HT-29 (cell line): Measurements from ENCODE around the gene SMIM28. TPM values are rescaled to one million over a fixed set of nuclear protein-coding genes. Genes with fewer than 3 reads are reported as not detected.

Experiments used
- DNase-seq: peaks from one replicate; pipeline ENCODE4 v3.0.0-alpha.2; 2015; ENCODE audit warnings: low spot score
- total RNA-seq: library from RNA; depleted of rRNA; stranded (reverse); fragments of >200 nt; shearing (Covaris generic); gene quantifications from 2 replicates; pipeline ENCODE4 v1.2.3, GENCODE V29; 2014

The SMIM28 gene
- total RNA-seq, 1 experiment from 2014 or later, result not detected

GRCh38 chr6:138372711-138373463 lies 4.8 kb upstream of the SMIM28 start:
- DNase-seq, result peak; percentile 38

GRCh38 chr6:138374230-138374629 lies 3.5 kb upstream of the SMIM28 start:
- DNase-seq, result no peak

DNA sequence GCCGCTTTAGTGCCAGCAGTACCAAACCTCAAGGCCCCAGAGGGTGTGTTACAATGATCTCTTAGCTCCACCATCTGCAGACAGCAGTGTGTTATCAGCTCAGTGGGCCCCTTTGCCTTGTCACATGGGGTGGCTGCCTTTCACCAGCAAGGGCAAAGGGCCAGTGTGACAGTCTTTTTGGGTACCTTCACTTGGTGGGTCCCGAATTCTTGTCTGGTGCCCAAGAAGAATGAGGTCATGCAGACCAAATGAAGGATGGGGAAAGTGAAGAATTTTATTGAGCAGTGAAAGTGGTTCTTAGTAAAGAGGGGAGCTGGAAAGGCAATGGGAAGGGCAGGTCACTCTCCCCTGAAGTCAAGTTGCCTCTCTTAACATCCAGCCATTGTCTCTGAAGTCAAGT lies 2.9 kb upstream of the SMIM28 start:
- DNase-seq, result no peak

- no peak for DNase-seq
Measured at GRCh38 chr6:138377042-138377441, 663 bp upstream of the SMIM28 start.

DNA sequence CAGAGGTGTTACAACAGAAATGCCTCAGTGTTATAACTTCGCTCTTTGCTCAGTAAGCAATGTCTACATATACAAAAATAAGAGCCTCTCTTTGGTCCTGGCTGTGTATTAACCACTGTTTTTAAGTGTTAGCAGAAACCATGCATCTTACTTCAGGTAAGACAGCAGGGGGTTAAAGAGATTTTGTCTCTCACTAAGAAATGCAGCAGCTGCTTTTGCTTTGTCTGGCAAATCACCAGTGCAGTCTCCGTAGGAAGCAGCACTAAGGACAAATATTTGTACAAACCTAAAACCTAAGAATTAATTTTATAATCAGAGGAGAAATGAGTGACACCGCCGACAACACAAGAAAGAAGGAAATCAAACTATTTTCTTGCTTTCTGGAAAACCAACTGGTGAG lies 758 bp downstream of the SMIM28 start:
- no peak for DNase-seq

GRCh38 chr6:138382498-138383265 lies 5.0 kb downstream of the SMIM28 start:
- DNase-seq, result no peak

DNA sequence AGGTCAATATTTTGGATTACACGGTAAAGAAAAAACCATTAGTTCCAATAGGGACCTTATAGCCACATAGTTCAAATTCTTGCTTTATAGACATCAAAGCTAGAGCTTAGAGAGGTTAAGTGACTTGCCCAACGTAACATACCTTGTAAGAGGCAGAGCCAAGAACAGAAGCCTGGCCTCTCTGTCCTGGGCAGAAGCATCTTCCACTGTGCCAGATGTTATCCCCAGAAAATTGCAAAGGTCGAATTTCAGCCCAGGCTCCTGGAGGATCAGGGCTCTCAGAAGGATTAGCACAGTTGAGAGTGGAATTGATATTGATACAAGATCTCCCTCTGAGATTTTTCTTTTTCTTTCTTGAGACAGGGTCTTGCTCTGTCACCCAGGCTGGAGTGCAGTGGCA lies 6.1 kb downstream of the SMIM28 start:
- no peak for DNase-seq

- no peak for DNase-seq
Measured at GRCh38 chr6:138386897-138387296, 9.2 kb downstream of the SMIM28 start.

DNA sequence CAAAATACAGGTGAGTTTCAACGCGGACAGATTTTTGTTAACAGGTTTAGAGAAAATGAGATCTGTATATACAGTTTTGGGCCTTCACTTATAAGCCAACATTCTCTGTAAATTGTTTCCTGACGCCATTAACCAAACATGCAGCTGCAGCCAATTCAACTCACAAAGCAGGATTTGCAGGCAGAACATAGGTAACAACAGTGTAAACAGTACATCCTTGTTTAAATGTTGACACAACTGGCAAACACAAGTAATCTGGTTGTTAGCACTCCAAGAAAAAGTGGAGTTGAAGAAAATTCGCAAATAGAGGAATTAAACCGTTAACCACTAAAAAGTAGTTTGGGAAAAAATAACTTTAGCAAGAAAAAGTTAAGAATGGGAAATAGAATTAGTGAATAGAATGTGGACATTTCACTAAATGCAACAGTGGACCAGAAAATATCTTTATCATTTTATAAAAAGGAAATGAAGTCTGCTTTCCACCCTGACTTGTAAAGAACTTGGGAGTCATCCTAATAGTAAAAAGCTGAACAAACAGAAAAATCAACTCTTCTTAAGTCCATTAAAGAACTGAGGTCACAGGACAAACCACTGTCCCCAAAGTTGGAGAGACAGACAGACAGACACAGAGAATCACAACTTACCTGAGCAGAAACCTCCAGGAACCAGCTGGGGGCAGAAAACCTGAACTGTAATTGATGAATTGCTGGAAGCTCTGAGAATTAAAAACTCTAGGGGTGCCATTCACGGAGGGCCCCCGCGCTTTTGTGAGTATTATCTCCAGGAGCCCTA lies 10.1 kb downstream of the SMIM28 start:
- no peak for DNase-seq

DNA sequence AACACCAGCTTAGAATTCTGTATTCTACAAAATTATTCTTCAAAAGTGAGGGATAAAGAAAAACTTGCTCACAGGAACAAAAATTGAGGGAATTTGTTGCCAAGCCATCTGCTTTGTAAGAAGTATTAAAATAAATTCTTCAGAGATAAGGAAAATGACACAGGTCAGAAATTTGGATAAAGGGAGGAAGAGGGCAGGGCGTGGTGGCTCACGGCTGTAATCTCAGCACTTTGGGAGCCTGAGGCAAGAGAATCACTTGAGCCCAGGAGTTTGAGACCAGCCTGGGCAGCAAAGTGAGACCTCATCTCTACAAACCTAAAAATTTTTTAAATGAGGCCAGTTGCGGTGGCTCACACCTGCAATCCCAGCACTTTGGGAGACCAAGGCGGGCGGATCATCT lies 11.8 kb downstream of the SMIM28 start:
- no peak for DNase-seq

GRCh38 chr6:138393871-138394783 lies 16.4 kb downstream of the SMIM28 start:
- DNase-seq, result no peak

DNA sequence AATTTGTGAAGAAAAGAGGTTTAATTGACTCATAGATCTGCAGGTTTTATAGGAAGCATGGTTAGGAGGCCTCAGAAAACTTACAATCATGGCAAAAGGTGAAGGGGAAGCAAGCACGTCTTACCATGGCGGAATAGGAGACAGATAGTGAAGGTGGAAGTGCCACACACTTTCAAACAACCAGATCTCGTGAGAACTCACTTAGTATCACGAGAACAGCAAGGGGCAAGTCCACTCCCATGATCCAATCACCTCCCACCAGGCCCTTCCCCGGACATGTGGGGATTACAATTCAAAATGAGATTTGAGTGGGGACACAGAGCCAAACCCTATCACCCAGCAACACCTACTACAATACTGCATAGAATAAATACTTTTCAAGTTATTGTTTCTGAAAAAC lies 19.0 kb downstream of the SMIM28 start:
- DNase-seq, result no peak

- no peak for DNase-seq
Measured at GRCh38 chr6:138397128-138398122, 19.7 kb downstream of the SMIM28 start.

GRCh38 chr6:138400326-138400725 lies 22.6 kb downstream of the SMIM28 start:
- DNase-seq, result no peak

DNA sequence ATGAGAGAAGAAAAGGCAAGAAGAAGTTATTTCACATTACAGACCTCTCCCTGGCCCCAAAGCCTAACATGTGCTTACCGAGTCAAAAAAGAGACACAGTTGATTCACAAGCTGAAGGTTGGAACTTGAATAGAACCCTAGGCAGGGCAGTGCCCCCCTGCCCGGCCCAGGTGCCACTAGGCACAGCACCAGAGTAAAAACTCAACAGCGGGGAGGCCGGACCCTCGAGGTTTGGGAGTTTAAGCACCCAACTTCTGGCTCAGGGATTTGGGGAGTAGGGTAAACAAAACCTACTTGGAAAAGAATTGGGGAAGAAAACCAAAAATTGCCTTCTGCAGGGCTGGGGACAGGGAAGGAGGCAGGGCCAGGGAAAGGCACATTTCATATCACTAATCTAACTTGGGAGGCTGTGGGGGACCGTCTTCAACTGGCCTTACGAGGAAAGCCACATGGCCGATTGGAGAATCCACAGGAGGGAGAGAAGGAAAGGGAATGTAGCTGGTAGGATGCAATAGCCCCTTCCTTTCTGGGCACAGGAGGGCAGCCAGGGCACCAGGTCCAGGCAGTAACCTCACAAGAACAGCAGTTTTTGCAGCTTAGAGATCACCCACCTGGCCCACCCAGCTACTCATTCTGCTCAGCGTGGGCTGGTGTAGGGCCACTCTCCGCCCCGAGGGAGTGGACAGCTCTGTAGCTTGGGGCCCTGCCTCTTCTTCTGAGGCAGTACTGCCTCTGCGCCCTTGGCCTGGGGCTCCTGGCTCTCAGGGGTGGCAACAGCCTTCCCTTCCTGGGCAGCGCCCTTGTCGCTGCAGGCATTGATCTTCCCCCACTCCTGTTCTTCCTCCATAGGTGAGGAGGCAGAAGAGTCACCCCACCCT lies 24.5 kb downstream of the SMIM28 start:
- no peak for DNase-seq

DNA sequence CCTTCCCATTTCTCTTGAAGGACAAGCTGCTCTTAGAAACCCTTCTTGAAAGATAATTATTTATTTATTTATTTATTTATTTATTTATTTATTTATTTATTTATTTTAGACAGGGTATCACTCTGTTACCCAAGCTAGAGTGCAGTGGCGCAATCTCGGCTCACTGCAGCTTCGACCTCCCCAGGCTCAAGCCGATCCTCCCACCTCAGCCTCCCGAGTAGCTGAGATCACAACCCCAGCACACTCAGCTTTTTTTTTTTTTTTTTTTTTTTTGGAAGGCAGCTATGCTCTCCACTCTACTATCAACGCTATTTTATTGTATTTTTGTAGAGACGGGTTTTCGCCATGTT lies 25.1 kb downstream of the SMIM28 start:
- DNase-seq, result no peak

DNA sequence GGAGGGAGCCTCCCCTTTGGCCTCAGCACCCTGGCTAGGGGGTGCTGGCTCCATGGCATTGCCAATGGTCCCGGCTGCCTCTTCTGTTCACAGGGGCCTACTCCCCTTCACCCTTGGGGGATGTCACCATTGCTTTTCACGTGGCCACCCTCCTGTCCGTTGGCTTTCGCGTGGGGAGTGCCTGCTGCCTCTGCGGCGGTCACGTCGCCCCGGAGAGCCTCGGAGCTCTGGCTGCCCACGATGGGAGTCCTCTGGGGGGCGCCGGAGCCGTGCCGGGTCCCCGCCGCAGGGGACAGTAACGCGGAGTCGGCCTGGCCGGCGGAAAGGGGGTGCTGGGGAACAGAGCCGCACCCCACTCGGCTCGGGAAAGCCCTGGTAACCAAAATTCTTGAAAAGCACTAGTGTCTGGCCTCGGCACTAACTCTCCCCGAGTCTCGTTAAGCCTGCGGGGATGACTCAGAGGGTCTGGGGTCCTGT lies 25.7 kb downstream of the SMIM28 start:
- DNase-seq, result no peak

DNA sequence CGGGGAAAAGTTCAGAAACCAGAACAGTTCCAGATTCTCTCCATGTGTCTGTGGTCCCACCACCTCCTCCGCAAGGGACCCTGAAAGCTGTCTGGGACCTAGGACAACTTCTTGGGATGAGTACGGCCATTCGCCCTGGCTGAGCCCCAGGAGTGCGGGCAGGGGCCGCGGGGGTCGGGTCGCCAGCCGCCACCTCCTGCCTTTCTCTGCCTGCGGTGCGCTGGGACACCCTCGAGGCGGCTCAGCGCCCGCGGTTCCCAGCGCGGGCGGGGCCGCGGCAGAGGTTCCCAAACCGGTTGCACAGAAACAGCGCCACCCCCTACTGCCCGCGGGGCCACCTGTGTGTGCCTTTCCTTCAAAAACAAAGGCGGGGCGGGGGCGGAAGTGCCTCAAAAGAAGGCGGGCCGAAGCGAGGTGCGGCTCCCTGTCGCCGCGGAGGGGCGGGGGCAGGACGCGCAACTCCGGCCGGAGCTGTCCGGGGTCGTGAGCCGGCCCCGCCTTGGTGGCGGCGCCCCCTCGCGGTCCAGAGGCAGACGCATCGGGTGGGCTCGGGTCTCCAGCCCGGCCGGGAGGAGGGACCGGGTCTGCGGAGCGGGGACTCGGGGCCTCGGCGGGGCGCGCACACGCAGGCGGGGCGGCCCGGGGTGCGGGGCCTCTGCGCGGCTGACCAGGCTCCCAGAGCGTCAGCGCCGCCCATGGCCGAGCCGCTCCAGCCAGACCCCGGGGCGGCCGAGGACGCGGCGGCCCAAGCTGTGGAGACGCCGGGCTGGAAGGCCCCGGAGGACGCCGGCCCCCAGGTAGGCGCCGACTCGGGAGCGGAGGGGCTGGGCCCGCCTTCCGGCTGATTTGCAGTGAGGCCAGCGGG lies 26.3 kb downstream of the SMIM28 start, which contains the start of gene HEBP2:
HEBP2 (plus strand) TSS at position 423 of the 865 bp plus-strand sequence; CDS start at position 696, 273 bp downstream.
- DNase-seq, result peak; percentile 95
